IMR-90 (cell line): Measurements from ENCODE around the gene MAN2A2.

Experiments used
- BHLHE40 ChIP-seq: fragments of 150-350 bp; IDR thresholded peaks from 2 replicates; pipeline ENCODE4 v1.6.1; 2016; ENCODE audit warnings: mild to moderate bottlenecking, low read depth, low read length
- CEBPB ChIP-seq: IDR thresholded peaks from 2 replicates; pipeline ENCODE4 v1.6.1; 2012; ENCODE audit warnings: low read depth, low read length, improper control_type of control experiment
- FOS ChIP-seq: fragments of 150-350 bp; IDR thresholded peaks from 2 replicates; pipeline ENCODE4 v1.6.1; 2016; ENCODE audit warnings: low read depth, low read length
- MXI1 ChIP-seq: IDR thresholded peaks from 2 replicates; pipeline ENCODE4 v1.6.1; 2012; ENCODE audit warnings: low read depth, mild to moderate bottlenecking, low read length, moderate library complexity, borderline replicate concordance
- NFE2L2 ChIP-seq: fragments of 150-350 bp; IDR thresholded peaks from 2 replicates; pipeline ENCODE4 v1.6.1; 2016; ENCODE audit warnings: low read depth, mild to moderate bottlenecking, low read length
- POLR2A ChIP-seq: IDR thresholded peaks from 2 replicates; pipeline ENCODE4 v1.6.1; 2012; ENCODE audit warnings: mild to moderate bottlenecking, low read depth, low read length
- RFX5 ChIP-seq: IDR thresholded peaks from 2 replicates; pipeline ENCODE4 v1.8.0; 2012; ENCODE audit warnings: low read depth, mild to moderate bottlenecking, low read length, moderate library complexity
- SMC3 ChIP-seq: fragments of 150-350 bp; IDR thresholded peaks from 2 replicates; pipeline ENCODE4 v1.6.1; 2016; ENCODE audit warnings: low read depth, mild to moderate bottlenecking, antibody characterized with exemption, low read length, moderate library complexity
- USF2 ChIP-seq: fragments of 150-350 bp; IDR thresholded peaks from 2 replicates; pipeline ENCODE4 v1.6.1; 2017; ENCODE audit warnings: mild to moderate bottlenecking, antibody characterized with exemption, low read length, low read depth
- TF ChIP-seq, protein P1 (sequence below): conservative IDR thresholded peaks from 2 replicates; pipeline ENCODE4 v1.5.1; 2012; ENCODE audit warnings: mild to moderate bottlenecking, low read depth, low read length, improper control_type of control experiment

GRCh38 chr15:90907051-90907660 lies 4.1 kb downstream of the MAN2A2 start:
- no peak for TF ChIP-seq USF2
- TF ChIP-seq, protein P1, sequence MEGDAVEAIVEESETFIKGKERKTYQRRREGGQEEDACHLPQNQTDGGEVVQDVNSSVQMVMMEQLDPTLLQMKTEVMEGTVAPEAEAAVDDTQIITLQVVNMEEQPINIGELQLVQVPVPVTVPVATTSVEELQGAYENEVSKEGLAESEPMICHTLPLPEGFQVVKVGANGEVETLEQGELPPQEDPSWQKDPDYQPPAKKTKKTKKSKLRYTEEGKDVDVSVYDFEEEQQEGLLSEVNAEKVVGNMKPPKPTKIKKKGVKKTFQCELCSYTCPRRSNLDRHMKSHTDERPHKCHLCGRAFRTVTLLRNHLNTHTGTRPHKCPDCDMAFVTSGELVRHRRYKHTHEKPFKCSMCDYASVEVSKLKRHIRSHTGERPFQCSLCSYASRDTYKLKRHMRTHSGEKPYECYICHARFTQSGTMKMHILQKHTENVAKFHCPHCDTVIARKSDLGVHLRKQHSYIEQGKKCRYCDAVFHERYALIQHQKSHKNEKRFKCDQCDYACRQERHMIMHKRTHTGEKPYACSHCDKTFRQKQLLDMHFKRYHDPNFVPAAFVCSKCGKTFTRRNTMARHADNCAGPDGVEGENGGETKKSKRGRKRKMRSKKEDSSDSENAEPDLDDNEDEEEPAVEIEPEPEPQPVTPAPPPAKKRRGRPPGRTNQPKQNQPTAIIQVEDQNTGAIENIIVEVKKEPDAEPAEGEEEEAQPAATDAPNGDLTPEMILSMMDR, result no peak
- no peak for TF ChIP-seq BHLHE40
- TF ChIP-seq RFX5, result no peak
- no peak for TF ChIP-seq CEBPB
- TF ChIP-seq MXI1, result no peak
- no peak for TF ChIP-seq POLR2A
- TF ChIP-seq FOS, result no peak
- TF ChIP-seq SMC3, result no peak
- TF ChIP-seq NFE2L2, result no peak
